Heart left ventricle (tissue), 16 donors: ENCODE data around the gene DRC7. TPM values are rescaled to one million over a fixed set of nuclear protein-coding genes. Genes with fewer than 3 reads are reported as not detected.

Experiments used
- ATAC-seq, 4 donors: fragments of 200-7000 bp; cut with Tn5 transposase; one replicate each; pipeline ENCODE4 v1.9.1; 2020 to 2022; ENCODE audit warnings: moderate library complexity in 4 of 4, mild to moderate bottlenecking in 3 of 4, moderate number of reproducible peaks in 1 of 4
- DNase-seq, 5 donors: peaks; one replicate each; pipeline ENCODE4 v3.0.0-alpha.2; 2020
- H3K27ac ChIP-seq, 12 donors: fragments of 200-600 bp; sonication (generic) in 4 of 12; one replicate each; pipeline versions ENCODE4 v1.5.0 to v1.8.0; 2016 to 2022; ENCODE audit warnings: mild to moderate bottlenecking in 2 of 12
- H3K27me3 ChIP-seq, 9 donors: fragments of 200-600 bp; sonication (generic) in 2 of 9; one replicate each; pipeline versions ENCODE4 v1.5.1 to v1.8.0; 2016 to 2022; ENCODE audit warnings: mild to moderate bottlenecking in 3 of 9
- H3K36me3 ChIP-seq, 9 donors: fragments of 200-600 bp; sonication (generic) in 2 of 9; one replicate each; pipeline versions ENCODE4 v1.5.0 to v1.8.0; 2018 to 2022; ENCODE audit warnings: mild to moderate bottlenecking in 2 of 9
- H3K4me1 ChIP-seq, 12 donors: fragments of 200-600 bp; sonication (generic) in 4 of 12; one replicate each; pipeline versions ENCODE4 v1.5.0 to v1.8.0; 2016 to 2022; ENCODE audit warnings: mild to moderate bottlenecking in 3 of 12
- H3K4me3 ChIP-seq, 12 donors: fragments of 200-600 bp; sonication (generic) in 4 of 12; one replicate each; pipeline versions ENCODE4 v1.5.0 to v1.8.0; 2017 to 2022; ENCODE audit warnings: mild to moderate bottlenecking in 9 of 12, moderate library complexity in 4 of 12
- H3K9me3 ChIP-seq, 12 donors: fragments of 200-600 bp; sonication (generic) in 4 of 12; one replicate each; pipeline versions ENCODE4 v1.5.0 to v1.8.0; 2016 to 2022; ENCODE audit warnings: mild to moderate bottlenecking in 1 of 12
- CTCF ChIP-seq, 12 donors: fragments of 200-600 bp; sonication (generic) in 4 of 12; IDR thresholded peaks; one replicate each; pipeline versions ENCODE4 v1.5.0 to v1.8.0; 2018 to 2022; ENCODE audit warnings: antibody characterized with exemption in 12 of 12, mild to moderate bottlenecking in 5 of 12
- POLR2A ChIP-seq, 2 donors: fragments of 450-650 bp; IDR thresholded peaks; one replicate each; pipeline ENCODE4 v1.6.1; 2017; ENCODE audit warnings: antibody characterized with exemption in 2 of 2, mild to moderate bottlenecking in 2 of 2, moderate library complexity in 2 of 2
- WGBS, 4 donors: extraction: QIAGEN DNeasy Blood & Tissue Kit in 2 of 4; methylation state at CpG; one replicate each; pipeline versions ENCODE4 v1.1.5 to v1.1.7; 2013 to 2018; 5-methylcytosine and 5-hydroxymethylcytosine counted together
- intact Hi-C, 10 donors: fragments of 100-400 bp; cut with DNase I; formaldehyde crosslinking; loops; one replicate each; pipeline versions ENCODE4 v1.11.1 to v1.14.2; 2022
- polyA plus RNA-seq, 2 donors: library from polyadenylated mRNA; stranded (reverse); fragments of 200-250 nt; gene quantifications; one replicate each; pipeline ENCODE4 v1.2.3, GENCODE V29; 2013
- total RNA-seq, 9 donors: library from RNA; depleted of rRNA in 2 of 9; stranded (reverse); fragments of >200 nt in 2 of 9; fragmentation: NEBNext Ultra II Directional in 3 of 9; extraction: Animal tissue kit (Norgen Biotek cat#: 25700) in 3 of 9; gene quantifications; one replicate each; pipeline versions ENCODE4 v1.1.0 to v1.2.4, GENCODE V29; 2016 to 2023
- donor health status: ischemic (EF 13 %, LVEDD 7.1; RV severe dilation, severe dysfunction).
- donor health status: healthy with polysubstance abuse.
- donor health status: DM: no; HTN: yes; CAD: no.
- donor health status: DM: no; HTN: no; CAD: no.
- donor health status: ischemic (EF 25% LVEDD 6.9; RV normal size, moderate dysfunction).
- donor health status: ischemic (EF 25% LVEDD 5.7; RV mildly dilated, moderate dysfunction).
- donor health status: healthy.
- donor health status: DM: yes; HTN: yes; CAD: no.
- donor health status: ischemic (EF 35%, LVEDD 5.7; RV mildly dilated, moderate dysfunction).
- donor health status: nonischemic (EF 11% LVEDD 7.7; RV severe dilation, severe dysfunction).
- donor health status: DM: yes; HTN: yes; CAD: no.
- donor health status: PGD.
- donor health status: ischemic (EF 29% LVEDD 5.4; RV normal size, mild dysfunction).
- donor health status: nonischemic (EF 23%, LVEDD 6.1; RV moderate dilation, normal function).

The DRC7 gene
- total and polyA plus RNA-seq, 11 donors = 0.29 TPM; not detected in 10

- ATAC-seq (no peak), DNase-seq (no peak)
- intact Hi-C loops = loop anchor here in 3 of 10 donors (1.0 to 10.0 kb wide), 4 partner anchors 18 to 58 kb away; no protein-coding TSS in a partner anchor
- H3K9me3 ChIP-seq = no peaks in the 10 kb centered on the region
- H3K4me1 ChIP-seq = no peaks in the 10 kb centered on the region
- WGBS, 4 donors = 77 to 84% (median 80%) methylated on average over 16 to 19 of the region's 19 CpGs
- H3K27ac ChIP-seq = no peak overlapping the region
- peaks cover 0 to 57% (median 28%) of the 10 kb centered on the region in 9 donors for H3K36me3 ChIP-seq
- no peak overlapping the region for H3K4me3 ChIP-seq
- H3K27me3 ChIP-seq = no peaks in the 10 kb centered on the region
- TF ChIP-seq POLR2A (IDR thresholded peaks at IDR 0.05) = no peak
- no peak for TF ChIP-seq CTCF (IDR thresholded peaks at IDR 0.05)
These were observed 35.5 kb upstream of the DRC7 start for GRCh38 chr16:57658878-57659674.

- WGBS, 4 donors = 87 to 93% (median 91%) methylated on average over 11 of the region's 11 CpGs
- no peaks in the 10 kb centered on the region for H3K27me3 ChIP-seq
- H3K9me3 ChIP-seq = no peaks in the 10 kb centered on the region
- DNase-seq (no peak), ATAC-seq (no peak)
- intact Hi-C loops = loop anchor here in 1 of 10 donors (5.0 kb wide), 1 partner anchor 46 kb away; no protein-coding TSS in a partner anchor
- no peak overlapping the region for H3K4me3 ChIP-seq
- no peak overlapping the region for H3K27ac ChIP-seq
- peaks cover 0 to 4% (median 0%) of the 10 kb centered on the region in 12 donors for H3K4me1 ChIP-seq
- TF ChIP-seq CTCF (IDR thresholded peaks at IDR 0.05) (no peak), POLR2A (IDR thresholded peaks at IDR 0.05) (no peak)
- H3K36me3 ChIP-seq = peaks cover 0 to 52% (median 28%) of the 10 kb centered on the region in 9 donors
These were observed 33.7 kb upstream of the DRC7 start for GRCh38 chr16:57660715-57661463.

- H3K27ac ChIP-seq = no peak overlapping the region
- no peak overlapping the region for H3K4me3 ChIP-seq
- DNase-seq = no peak
- peaks cover 0 to 52% (median 27%) of the 10 kb centered on the region in 9 donors for H3K36me3 ChIP-seq
- no peak for ATAC-seq
- TF ChIP-seq POLR2A (IDR thresholded peaks at IDR 0.05) = no peak
- WGBS, 4 donors = 81 to 94% (median 88%) methylated on average over 7 of the region's 7 CpGs
- no peaks in the 10 kb centered on the region for H3K27me3 ChIP-seq
- H3K9me3 ChIP-seq = no peaks in the 10 kb centered on the region
- intact Hi-C loops = loop anchor here in 1 of 10 donors (5.0 kb wide), 1 partner anchor 46 kb away; no protein-coding TSS in a partner anchor
- H3K4me1 ChIP-seq = peaks cover 0 to 4% (median 0%) of the 10 kb centered on the region in 12 donors
These were observed 33.1 kb upstream of the DRC7 start for GRCh38 chr16:57661510-57661909.

GRCh38 chr16:57661936-57662906 is 32.4 kb upstream of the DRC7 start:
- WGBS, 4 donors = 88 to 91% (median 89%) methylated on average over 20 of the region's 20 CpGs

More at GRCh38 chr16:57661936-57662906, 32.4 kb upstream of the DRC7 start:
- ATAC-seq (no peak), DNase-seq (no peak)
- TF ChIP-seq POLR2A (IDR thresholded peaks at IDR 0.05) = no peak
- no peak for TF ChIP-seq CTCF (IDR thresholded peaks at IDR 0.05)
- intact Hi-C loops = loop anchor here in 1 of 10 donors (5.0 kb wide), 1 partner anchor 45 kb away; no protein-coding TSS in a partner anchor
- no peak overlapping the region for H3K27ac ChIP-seq
- peaks cover 0 to 46% (median 21%) of the 10 kb centered on the region in 9 donors for H3K36me3 ChIP-seq
- H3K27me3 ChIP-seq = no peaks in the 10 kb centered on the region
- peaks cover 0 to 7% (median 0%) of the 10 kb centered on the region in 12 donors for H3K4me1 ChIP-seq
- H3K4me3 ChIP-seq = no peak overlapping the region
- no peaks in the 10 kb centered on the region for H3K9me3 ChIP-seq
